HepG2 (cell line): Measurements from ENCODE around the gene SNN. TPM values are rescaled to one million over a fixed set of nuclear protein-coding genes. Genes with fewer than 3 reads are reported as not detected.
A peak's percentile ranks its signal among the peaks of the same experiment; 100 is the strongest.

Experiments used
- ATAC-seq: fragments of 200-7000 bp; cut with Tn5 transposase; 3 replicates; pipeline ENCODE4 v1.9.1; 2020; ENCODE audit warnings: mild to moderate bottlenecking, moderate library complexity
- BruUV-seq: library from RNA; stranded (reverse); fragments of 400-500 nt; replicated peaks from 2 replicates; lab custom pipeline; 2021; lab: Mats Ljungman, UMichigan
- CTCF ChIA-PET: fragments of 300-600 bp; formaldehyde crosslinking; extraction: SDS; loops from one replicate; lab custom pipeline; 2021; ENCODE audit warnings: low total read pairs, inconsistent platforms, low intra/inter-chr PET ratio; lab: Yijun Ruan, JAX
- POLR2A ChIA-PET: fragments of 350-600 bp; sonication (Branson Sonifier 250); formaldehyde crosslinking; loops from one replicate; lab custom pipeline; 2020; ENCODE audit warnings: antibody characterized with exemption, inconsistent platforms; lab: Yijun Ruan, JAX
- DNase-seq: peaks from one replicate; pipeline ENCODE4 v3.0.0-alpha.2; 2015; ENCODE audit warnings: low spot score
- FAIRE-seq: peaks from 3 replicates; lab custom pipeline; 2011; peaks lifted over from hg19 to GRCh38; lab: Jason Lieb, UNC
- H2AFZ ChIP-seq: one replicate; pipeline ENCODE4 v1.6.1; 2011; ENCODE audit warnings: low read length, inconsistent platforms
- H3K27ac ChIP-seq: fragments of 300-600 bp; 3 replicates; pipeline ENCODE4 v1.8.0; 2011; ENCODE audit warnings: mixed run types, mild to moderate bottlenecking, mixed read lengths, low read length, inconsistent platforms; ENCODE audit not compliant: insufficient read depth; ENCODE audit errors: extremely low read length
- H3K27me3 ChIP-seq, 2 experiments: fragments of 200-600 bp in 1 of 2; 2 replicates in 1 of 2; 3 replicates in 1 of 2; pipeline versions ENCODE4 v1.6.0 to v1.8.0; 2011; ENCODE audit warnings: low read length in 2 of 2, mild to moderate bottlenecking in 2 of 2, moderate library complexity in 2 of 2, inconsistent platforms in 1 of 2; ENCODE audit not compliant: insufficient read depth in 2 of 2, control insufficient read depth in 1 of 2
- H3K36me3 ChIP-seq, 2 experiments: fragments of 200-600 bp in 1 of 2; replicated peaks in 1 of 2; 2 replicates in 1 of 2; 3 replicates in 1 of 2; pipeline versions ENCODE4 v1.5.1 to v1.8.0; 2011; ENCODE audit warnings: low read length in 2 of 2, inconsistent platforms in 1 of 2; ENCODE audit not compliant: insufficient read depth in 2 of 2, control insufficient read depth in 1 of 2
- H3K4me1 ChIP-seq: 2 replicates; pipeline ENCODE4 v1.5.1; 2012; ENCODE audit warnings: low read length, inconsistent platforms; ENCODE audit not compliant: insufficient read depth
- H3K4me2 ChIP-seq: 2 replicates; pipeline ENCODE4 v1.6.0; 2011; ENCODE audit warnings: low read depth, low read length, inconsistent platforms
- H3K4me3 ChIP-seq, 3 experiments: fragments of 200-600 bp in 1 of 3; sonication (generic), shearing (Covaris generic) in 1 of 3; replicated peaks in 1 of 3; 2 replicates each; pipeline ENCODE4 v1.5.1; 2011 to 2016; ENCODE audit warnings: low read length in 3 of 3, inconsistent platforms in 2 of 3, low read depth in 2 of 3, mild to moderate bottlenecking in 2 of 3, control low read depth in 1 of 3, mixed read lengths in 1 of 3; ENCODE audit not compliant: insufficient read depth in 1 of 3
- H3K79me2 ChIP-seq: one replicate; pipeline ENCODE4 v1.6.1; 2011; ENCODE audit warnings: low read length, inconsistent platforms; ENCODE audit not compliant: insufficient read depth
- H3K9ac ChIP-seq: 2 replicates; pipeline ENCODE4 v1.6.0; 2011; ENCODE audit warnings: mild to moderate bottlenecking, low read depth, low read length, inconsistent platforms; ENCODE audit not compliant: insufficient read depth
- H3K9me3 ChIP-seq: 2 replicates; pipeline ENCODE4 v1.5.1; 2012; ENCODE audit warnings: mild to moderate bottlenecking, low read length
- H4K20me1 ChIP-seq: 2 replicates; pipeline ENCODE4 v1.6.0; 2011; ENCODE audit warnings: inconsistent platforms, mild to moderate bottlenecking, low read length, moderate library complexity; ENCODE audit not compliant: insufficient read depth
- BCL3 ChIP-seq: sonication (generic); formaldehyde crosslinking; IDR thresholded peaks from 2 replicates; pipeline ENCODE4 v1.5.1; 2020; ENCODE audit warnings: mild to moderate bottlenecking, missing genetic modification reagents, moderate library complexity
- CBX5 ChIP-seq: sonication (generic); formaldehyde crosslinking; IDR thresholded peaks from 2 replicates; pipeline ENCODE4 v1.4.0; 2020; ENCODE audit warnings: missing genetic modification reagents, borderline replicate concordance
- HIVEP1 ChIP-seq: sonication (generic); formaldehyde crosslinking; IDR thresholded peaks from 2 replicates; pipeline ENCODE4 v1.4.0; 2020; ENCODE audit warnings: mild to moderate bottlenecking, missing genetic modification reagents
- HNRNPLL ChIP-seq: fragments of 200-400 bp; formaldehyde crosslinking; IDR thresholded peaks from 2 replicates; pipeline ENCODE4 v1.6.1; 2017; ENCODE audit warnings: mild to moderate bottlenecking, low read depth, low read length; ENCODE audit not compliant: poor library complexity, severe bottlenecking
- KDM5B ChIP-seq: sonication (generic); formaldehyde crosslinking; IDR thresholded peaks from 2 replicates; pipeline ENCODE4 v1.4.0; 2020; ENCODE audit warnings: missing genetic modification reagents, mild to moderate bottlenecking, borderline replicate concordance
- TRAFD1 ChIP-seq: sonication (generic); formaldehyde crosslinking; IDR thresholded peaks from 2 replicates; pipeline ENCODE4 v1.5.1; 2020; ENCODE audit warnings: missing genetic modification reagents, mild to moderate bottlenecking, borderline replicate concordance
- ZNF326 ChIP-seq: sonication (generic); formaldehyde crosslinking; IDR thresholded peaks from 2 replicates; pipeline ENCODE4 v1.4.0; 2020; ENCODE audit warnings: missing genetic modification reagents, borderline replicate concordance
- ZNF687 ChIP-seq: sonication (generic); formaldehyde crosslinking; IDR thresholded peaks from 2 replicates; pipeline ENCODE4 v1.5.1; 2020; ENCODE audit warnings: mild to moderate bottlenecking, missing genetic modification reagents, moderate library complexity
- ZNF768 ChIP-seq: sonication (generic); formaldehyde crosslinking; IDR thresholded peaks from 2 replicates; pipeline ENCODE4 v1.4.0; 2020; ENCODE audit warnings: missing genetic modification reagents
- ZNF772 ChIP-seq: sonication (generic); formaldehyde crosslinking; IDR thresholded peaks from 2 replicates; pipeline ENCODE4 v1.5.0; 2020; ENCODE audit warnings: mild to moderate bottlenecking, missing genetic modification reagents
- WGBS: methylation state at CpG from one replicate; pipeline ENCODE4 v1.1.6; 2017; ENCODE audit warnings: low lambda C conversion rate; 5-methylcytosine and 5-hydroxymethylcytosine counted together
- in situ Hi-C: cut with HindIII; loops from 2 replicates; pipeline ENCODE4 v1.10.0; 2017; ENCODE audit warnings: low pct_unique_long_range_greater_than_20kb; ENCODE audit not compliant: extremely low pct_ligation_motif_present
- intact Hi-C: fragments of 100-400 bp; cut with micrococcal nuclease; formaldehyde crosslinking; loops from one replicate; pipeline ENCODE4 v1.10.0; 2022; ENCODE audit not compliant: unreplicated experiment
- polyA plus RNA-seq, 8 experiments: library from polyadenylated mRNA; depleted of rRNA in 3 of 8; stranded (reverse) in 7 of 8; unstranded in 1 of 8; fragments of >200 nt; fragmentation: Illumina TruSeq in 4 of 8; extraction: Trizol in 4 of 8; gene quantifications; 2 replicates each; pipeline versions ENCODE4 v1.2.1 to v1.2.3, GENCODE V29; 2011 to 2016; ENCODE audit warnings: low read depth in 4 of 8, missing spikeins in 1 of 8, mixed read lengths in 1 of 8; ENCODE audit not compliant: insufficient read depth in 1 of 8
- total RNA-seq, 5 experiments: library from RNA; depleted of rRNA; stranded (reverse); fragments of >200 nt; fragmentation: Illumina TruSeq; extraction: Trizol; gene quantifications; 2 replicates each; pipeline ENCODE4 v1.2.3, GENCODE V29; 2016; ENCODE audit warnings: low read depth in 1 of 5
- TF ChIP-seq, protein P1 (sequence below): sonication (generic); formaldehyde crosslinking; IDR thresholded peaks from 2 replicates; pipeline ENCODE4 v1.5.0; 2020; ENCODE audit warnings: mild to moderate bottlenecking, missing genetic modification reagents

SNN gene
- total and polyA plus RNA-seq, 2 of the 13 experiments (the other 11 are each of a cell fraction or from before 2014, with no cell fraction given): 5.2 to 8.4 TPM

DNA sequence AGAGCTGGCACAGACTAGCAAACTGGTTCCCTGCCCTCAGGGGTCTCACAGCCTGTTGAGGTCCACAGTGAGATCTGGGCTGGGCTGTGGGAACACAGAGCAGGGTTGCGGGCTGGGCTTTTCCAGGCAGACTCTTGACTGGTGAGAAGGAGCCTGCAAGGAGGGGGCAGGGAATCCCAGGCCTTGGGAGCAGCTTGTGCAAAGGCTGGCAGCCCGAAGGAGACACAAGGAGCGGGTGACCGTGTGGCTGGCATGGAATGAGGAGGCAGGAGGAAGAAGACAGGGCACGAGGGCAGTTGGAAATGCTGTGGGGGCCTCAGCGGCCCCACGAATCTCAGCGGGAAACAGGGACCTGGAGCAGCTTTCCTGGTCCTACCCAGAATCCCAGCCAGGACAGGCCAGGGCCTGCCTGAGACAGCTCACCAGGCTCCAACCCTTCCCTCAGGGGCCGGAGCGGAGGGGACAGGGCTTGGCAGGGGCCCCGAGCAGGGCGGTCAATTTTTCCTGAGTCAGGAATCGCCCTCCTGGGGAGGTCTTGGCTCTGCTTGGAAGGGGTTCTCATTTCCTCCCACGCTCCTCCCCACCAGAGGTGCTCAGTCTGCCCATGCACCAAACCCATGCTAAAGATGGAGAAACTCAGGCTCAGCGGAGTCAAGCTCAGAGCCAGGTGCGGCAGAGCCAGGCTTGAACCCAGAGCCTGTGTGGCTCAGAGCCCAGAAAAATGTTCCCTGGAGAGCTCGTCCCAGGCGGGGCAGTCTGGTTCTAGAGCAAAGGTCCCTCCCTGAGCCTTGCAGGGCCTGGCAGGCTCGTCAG is 9.2 kb upstream of the SNN start:
- Histone ChIP-seq H4K20me1 (no peaks in the 10 kb centered on the region; the same call in 1 of the 2 replicates), H2AFZ (no peak overlapping the region), H3K27me3 (peaks cover 6 to 54% of the 10 kb centered on the region in 2 experiments), H3K4me2 (no peak overlapping the region), H3K36me3 (no peaks in the 10 kb centered on the region), H3K79me2 (no peaks in the 10 kb centered on the region), H3K4me1 (peaks cover 21% of the 10 kb centered on the region), H3K27ac (no peak overlapping the region), H3K4me3 (no peak overlapping the region), H3K9ac (no peak overlapping the region), H3K9me3 (no peaks in the 10 kb centered on the region)
- in situ Hi-C loops (no loop called here), intact Hi-C loops (loop anchor here (5.0 kb wide), 2 partner anchors 127 to 252 kb away; no protein-coding TSS in a partner anchor)
- 45% methylated on average over 18 of the region's 19 CpGs for WGBS
- ATAC-seq (peak; percentile 46), DNase-seq (no peak), FAIRE-seq (no peak)
- ChIA-PET CTCF (interaction anchor here (2.5 kb wide), 1 partner anchor 127 kb away, joined by 17 read pairs; no protein-coding TSS in a partner anchor), POLR2A (interaction anchor here (0.8 to 1.0 kb wide), 2 partner anchors 16 to 138 kb away, joined by 3 read pairs; partner anchors contain the start of gene ZC3H7A)
- BruUV-seq: no TSS peak
- peak; percentile 76 for TF ChIP-seq ZNF768 (CRISPR knock-in tag)
- TF ChIP-seq ZNF687 (CRISPR knock-in tag): peak; percentile 19; the same call in 1 of the 2 replicates
- TF ChIP-seq TRAFD1: no peak
- no peak for TF ChIP-seq HIVEP1 (CRISPR knock-in tag)
- TF ChIP-seq ZNF772 (CRISPR knock-in tag): no peak
- TF ChIP-seq CBX5 (CRISPR knock-in tag): no peak
- TF ChIP-seq BCL3: 0 out of 2 replicates have a peak, but pooled peaks have one; percentile 27
- TF ChIP-seq HNRNPLL: peak; percentile 19
- no peak for TF ChIP-seq ZNF326 (CRISPR knock-in tag)
- 0 out of 2 replicates have a peak, but pooled peaks have one; percentile 29 for TF ChIP-seq KDM5B
- TF ChIP-seq, protein P1, sequence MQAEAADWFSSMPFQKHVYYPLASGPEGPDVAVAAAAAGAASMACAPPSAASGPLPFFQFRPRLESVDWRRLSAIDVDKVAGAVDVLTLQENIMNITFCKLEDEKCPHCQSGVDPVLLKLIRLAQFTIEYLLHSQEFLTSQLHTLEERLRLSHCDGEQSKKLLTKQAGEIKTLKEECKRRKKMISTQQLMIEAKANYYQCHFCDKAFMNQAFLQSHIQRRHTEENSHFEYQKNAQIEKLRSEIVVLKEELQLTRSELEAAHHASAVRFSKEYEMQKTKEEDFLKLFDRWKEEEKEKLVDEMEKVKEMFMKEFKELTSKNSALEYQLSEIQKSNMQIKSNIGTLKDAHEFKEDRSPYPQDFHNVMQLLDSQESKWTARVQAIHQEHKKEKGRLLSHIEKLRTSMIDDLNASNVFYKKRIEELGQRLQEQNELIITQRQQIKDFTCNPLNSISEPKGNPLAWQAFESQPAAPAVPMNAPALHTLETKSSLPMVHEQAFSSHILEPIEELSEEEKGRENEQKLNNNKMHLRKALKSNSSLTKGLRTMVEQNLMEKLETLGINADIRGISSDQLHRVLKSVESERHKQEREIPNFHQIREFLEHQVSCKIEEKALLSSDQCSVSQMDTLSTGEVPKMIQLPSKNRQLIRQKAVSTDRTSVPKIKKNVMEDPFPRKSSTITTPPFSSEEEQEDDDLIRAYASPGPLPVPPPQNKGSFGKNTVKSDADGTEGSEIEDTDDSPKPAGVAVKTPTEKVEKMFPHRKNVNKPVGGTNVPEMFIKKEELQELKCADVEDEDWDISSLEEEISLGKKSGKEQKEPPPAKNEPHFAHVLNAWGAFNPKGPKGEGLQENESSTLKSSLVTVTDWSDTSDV (CRISPR knock-in tag): peak; percentile 17; the same call in 1 of the 2 replicates
